ENCODE measurements around the gene TMEM235.
"Not testable (repeated sequence)": the region's sequence is repeated elsewhere in the genome, so short reads cannot be mapped to it uniquely, and the experiment has no call there.

The TMEM235 gene

DNA sequence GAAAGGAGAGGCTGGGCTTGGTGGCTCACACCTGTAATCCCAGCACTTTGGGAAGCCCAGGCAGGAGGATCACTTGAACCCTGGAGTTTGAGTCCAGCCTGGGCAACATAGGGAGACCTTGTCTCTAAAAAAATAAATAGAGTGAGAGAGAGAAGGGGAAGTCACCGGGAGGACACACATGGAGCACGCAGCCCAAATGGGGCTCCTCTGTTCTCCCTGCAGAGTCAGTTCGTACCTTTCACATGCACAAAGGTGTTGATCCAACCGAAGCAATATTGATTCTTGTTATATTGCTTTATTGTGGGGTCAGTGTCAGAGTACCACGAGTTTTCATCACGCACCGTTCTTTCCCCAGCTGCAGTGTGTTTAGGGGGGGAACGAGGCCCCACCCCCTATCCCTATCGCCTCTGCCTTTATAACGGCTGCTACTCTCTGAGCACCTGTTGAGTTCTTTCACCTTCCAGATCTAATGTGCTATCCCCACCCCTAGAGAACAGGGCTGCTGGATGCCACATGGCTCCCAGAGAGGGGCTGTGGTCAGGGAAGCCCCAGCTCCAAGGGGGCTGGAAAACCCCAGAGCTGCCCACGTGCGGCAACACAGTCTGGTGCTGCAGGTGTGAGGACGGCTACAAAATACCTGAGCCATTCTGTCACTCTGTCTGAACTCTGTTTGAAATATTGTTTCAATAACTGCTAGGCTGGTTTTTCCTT, 1.0 kb upstream of the TMEM235 start:
- peaks cover 21 to 27% of the 10 kb centered on the region in 2 donors for H3K27me3 ChIP-seq (ENCODE audit: control insufficient read depth in 1 of 2, insufficient read depth in 2 of 2, low read length in 2 of 2)
- no peaks in the 10 kb centered on the region for H3K36me3 ChIP-seq (ENCODE audit: control insufficient read depth in 2 of 2, insufficient read depth in 2 of 2, low read length in 2 of 2)
- no peak overlapping the region for H3K9ac ChIP-seq (ENCODE audit: low read length in 2 of 2)
- no peaks in the 10 kb centered on the region for H3K9me3 ChIP-seq (ENCODE audit: control insufficient read depth in 2 of 2, low read length in 2 of 2)
- peaks cover 2% of the 10 kb centered on the region for H3K4me1 ChIP-seq (ENCODE audit: control insufficient read depth, insufficient read depth, low read length)
- no peak overlapping the region for H3K4me3 ChIP-seq (ENCODE audit: low read length in 2 of 2)
- no peak overlapping the region for H3K27ac ChIP-seq (ENCODE audit: low read length)

DNA sequence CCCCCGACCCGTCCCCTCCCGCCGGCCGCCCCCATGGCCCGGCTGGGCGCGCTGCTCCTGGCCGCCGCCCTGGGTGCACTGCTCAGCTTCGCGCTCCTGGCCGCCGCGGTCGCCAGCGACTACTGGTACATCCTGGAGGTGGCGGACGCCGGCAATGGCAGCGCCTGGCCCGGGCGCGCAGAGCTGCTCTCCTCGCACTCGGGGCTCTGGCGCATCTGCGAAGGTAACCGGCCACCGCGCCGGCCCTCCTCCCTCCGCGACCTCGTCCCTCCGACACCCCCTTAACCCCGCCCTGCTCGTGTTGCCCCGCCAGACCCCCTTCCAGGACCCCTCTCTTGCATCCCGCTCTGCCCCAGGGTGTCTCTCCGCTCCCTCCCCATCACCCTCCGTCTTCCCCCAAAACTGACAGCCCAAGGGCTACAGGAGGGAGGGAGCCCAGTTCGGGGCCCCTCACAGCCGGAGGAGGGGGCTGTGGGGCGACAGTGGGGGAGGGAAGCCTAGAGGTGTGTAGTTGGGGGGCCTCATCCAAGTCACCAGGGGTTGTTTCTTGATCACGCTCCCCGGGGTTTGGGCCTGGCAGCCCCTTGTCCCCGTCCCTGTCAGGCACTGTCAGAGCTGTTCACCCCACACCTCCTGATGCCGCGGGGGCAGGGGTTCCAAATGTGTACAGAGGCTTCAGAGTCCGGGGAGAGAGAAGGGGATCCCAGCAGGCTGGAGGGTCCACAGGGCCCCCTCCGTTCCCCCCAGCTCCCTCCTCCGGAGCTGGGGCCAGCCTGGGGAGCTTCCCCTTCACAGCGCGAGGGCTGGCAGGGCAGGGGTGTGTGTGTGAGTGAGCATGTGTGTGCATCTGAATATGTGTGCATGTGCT, 794 bp downstream of the TMEM235 start:
- H3K4me3 ChIP-seq (ENCODE audit: low read length in 2 of 2): no peak overlapping the region

DNA sequence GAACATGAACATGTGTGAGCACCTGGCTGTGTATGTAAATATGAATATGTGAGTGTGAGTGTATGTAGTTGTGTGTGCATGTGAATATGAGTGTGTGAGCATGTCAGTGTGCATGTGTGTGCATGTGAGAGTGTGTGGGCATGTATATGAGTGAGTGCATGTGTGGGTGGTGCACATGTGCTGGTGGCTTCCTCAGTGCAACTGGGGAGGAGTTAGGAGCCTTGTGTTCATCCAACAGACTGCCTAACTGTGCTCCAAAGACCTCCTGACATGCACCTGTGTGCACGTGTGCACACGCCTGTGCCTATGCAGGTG, 1.4 kb downstream of the TMEM235 start:
- no peak overlapping the region for H3K9ac ChIP-seq (ENCODE audit: low read length in 2 of 2)
- H3K4me3 ChIP-seq (ENCODE audit: low read length in 2 of 2): no peak overlapping the region
- H3K27me3 ChIP-seq (ENCODE audit: control insufficient read depth in 1 of 2, insufficient read depth in 2 of 2, low read length in 2 of 2): peaks cover 21 to 27% of the 10 kb centered on the region in 2 donors
- no peaks in the 10 kb centered on the region for H3K36me3 ChIP-seq (ENCODE audit: control insufficient read depth in 2 of 2, insufficient read depth in 2 of 2, low read length in 2 of 2)
- no peak overlapping the region for H3K27ac ChIP-seq (ENCODE audit: low read length)
- peaks cover 2% of the 10 kb centered on the region for H3K4me1 ChIP-seq (ENCODE audit: control insufficient read depth, insufficient read depth, low read length)
- H3K9me3 ChIP-seq (ENCODE audit: control insufficient read depth in 2 of 2, low read length in 2 of 2): no peaks in the 10 kb centered on the region

More for the DNA sequence above, 794 bp downstream of the TMEM235 start:
- Histone ChIP-seq H3K27me3 (ENCODE audit: control insufficient read depth in 1 of 2, insufficient read depth in 2 of 2, low read length in 2 of 2) (peaks cover 21 to 27% of the 10 kb centered on the region in 2 donors), H3K9me3 (ENCODE audit: control insufficient read depth in 2 of 2, low read length in 2 of 2) (no peaks in the 10 kb centered on the region), H3K4me1 (ENCODE audit: control insufficient read depth, insufficient read depth, low read length) (peaks cover 2% of the 10 kb centered on the region), H3K36me3 (ENCODE audit: control insufficient read depth in 2 of 2, insufficient read depth in 2 of 2, low read length in 2 of 2) (no peaks in the 10 kb centered on the region), H3K27ac (ENCODE audit: low read length) (no peak overlapping the region), H3K9ac (ENCODE audit: low read length in 2 of 2) (no peak overlapping the region)

DNA sequence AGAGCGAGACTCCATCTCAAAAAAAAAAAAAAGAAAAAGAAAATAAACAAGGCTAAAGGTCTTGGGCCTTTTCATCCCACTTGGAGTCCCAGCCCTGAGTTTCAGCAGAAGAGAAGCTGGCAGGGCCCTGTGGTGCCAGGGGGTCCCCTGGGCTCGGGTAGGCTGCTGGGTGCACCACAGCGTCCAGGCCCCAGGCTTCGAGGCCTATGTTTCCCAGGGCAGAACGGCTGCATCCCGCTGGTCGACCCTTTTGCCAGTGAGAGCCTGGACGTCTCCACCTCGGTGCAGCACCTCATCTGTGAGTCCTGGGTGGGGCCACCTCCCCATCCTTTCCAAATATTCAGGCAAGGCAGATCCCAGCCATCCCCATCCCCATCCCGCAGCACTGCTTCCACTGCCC, 2.2 kb downstream of the TMEM235 start:
- no peak overlapping the region for H3K9ac ChIP-seq (ENCODE audit: low read length in 2 of 2)
- H3K9me3 ChIP-seq (ENCODE audit: control insufficient read depth in 2 of 2, low read length in 2 of 2): no peaks in the 10 kb centered on the region
- H3K4me3 ChIP-seq (ENCODE audit: low read length in 2 of 2): no peak overlapping the region
- H3K27me3 ChIP-seq (ENCODE audit: control insufficient read depth in 1 of 2, insufficient read depth in 2 of 2, low read length in 2 of 2): peaks cover 21 to 27% of the 10 kb centered on the region in 2 donors
- H3K4me1 ChIP-seq (ENCODE audit: control insufficient read depth, insufficient read depth, low read length): peaks cover 2% of the 10 kb centered on the region
- H3K27ac ChIP-seq (ENCODE audit: low read length): no peak overlapping the region
- no peaks in the 10 kb centered on the region for H3K36me3 ChIP-seq (ENCODE audit: control insufficient read depth in 2 of 2, insufficient read depth in 2 of 2, low read length in 2 of 2)

DNA sequence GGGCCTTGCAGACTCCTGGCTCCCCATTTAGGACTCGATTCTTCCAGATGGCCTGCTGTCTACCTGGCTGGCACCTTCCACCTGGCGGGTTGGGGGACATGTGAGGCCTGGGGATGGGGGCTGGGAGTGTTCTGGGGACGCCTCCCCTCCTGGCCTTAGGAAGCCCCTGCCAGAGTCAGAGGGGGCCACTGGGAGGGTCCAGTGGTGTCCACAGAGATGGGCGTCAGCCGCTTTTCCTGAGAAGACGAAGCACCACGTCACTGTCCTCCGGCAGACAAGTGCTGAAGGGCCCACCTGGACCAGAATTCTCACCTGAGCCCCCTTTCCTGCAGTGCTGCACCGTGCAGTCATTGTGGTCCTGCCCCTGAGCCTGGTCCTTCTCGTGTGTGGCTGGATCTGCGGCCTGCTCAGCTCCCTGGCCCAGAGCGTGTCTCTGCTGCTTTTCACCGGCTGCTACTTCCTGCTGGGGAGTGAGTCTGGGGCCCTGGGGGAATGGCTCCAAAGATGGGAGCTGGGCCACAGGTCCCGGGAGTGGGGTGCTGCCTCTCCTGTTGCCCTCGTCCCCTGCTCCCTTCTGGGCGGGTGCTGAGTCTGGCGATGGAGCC, 2.9 kb downstream of the TMEM235 start:
- Histone ChIP-seq H3K4me1 (ENCODE audit: control insufficient read depth, insufficient read depth, low read length) (peaks cover 2% of the 10 kb centered on the region), H3K9ac (ENCODE audit: low read length in 2 of 2) (no peak overlapping the region), H3K27ac (ENCODE audit: low read length) (no peak overlapping the region), H3K4me3 (ENCODE audit: low read length in 2 of 2) (no peak overlapping the region), H3K27me3 (ENCODE audit: control insufficient read depth in 1 of 2, insufficient read depth in 2 of 2, low read length in 2 of 2) (peaks cover 22 to 27% of the 10 kb centered on the region in 2 donors), H3K36me3 (ENCODE audit: control insufficient read depth in 2 of 2, insufficient read depth in 2 of 2, low read length in 2 of 2) (no peaks in the 10 kb centered on the region), H3K9me3 (ENCODE audit: control insufficient read depth in 2 of 2, low read length in 2 of 2) (no peaks in the 10 kb centered on the region)

DNA sequence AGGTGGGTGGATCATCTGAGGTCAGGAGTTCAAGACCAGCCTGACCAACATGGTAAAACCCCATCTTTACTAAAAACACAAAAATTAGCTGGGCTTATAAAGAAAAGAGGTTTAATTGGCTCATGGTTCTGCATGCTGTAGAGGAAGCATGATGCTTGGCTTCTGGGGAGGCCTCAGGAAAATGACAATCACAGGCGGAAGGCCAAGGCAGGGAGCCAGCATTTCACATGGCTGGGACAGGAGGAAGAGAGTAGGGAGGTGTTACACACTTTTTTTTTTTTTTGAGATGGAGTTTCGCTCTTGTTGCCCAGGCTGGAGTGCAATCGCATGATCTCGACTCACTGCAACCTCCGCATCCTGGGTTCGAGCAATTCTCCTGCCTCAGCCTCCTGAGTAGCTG, 3.6 kb downstream of the TMEM235 start:
- not testable (repeated sequence) for H3K4me1 ChIP-seq (ENCODE audit: control insufficient read depth, insufficient read depth, low read length); H3K27ac ChIP-seq (ENCODE audit: low read length)

DNA sequence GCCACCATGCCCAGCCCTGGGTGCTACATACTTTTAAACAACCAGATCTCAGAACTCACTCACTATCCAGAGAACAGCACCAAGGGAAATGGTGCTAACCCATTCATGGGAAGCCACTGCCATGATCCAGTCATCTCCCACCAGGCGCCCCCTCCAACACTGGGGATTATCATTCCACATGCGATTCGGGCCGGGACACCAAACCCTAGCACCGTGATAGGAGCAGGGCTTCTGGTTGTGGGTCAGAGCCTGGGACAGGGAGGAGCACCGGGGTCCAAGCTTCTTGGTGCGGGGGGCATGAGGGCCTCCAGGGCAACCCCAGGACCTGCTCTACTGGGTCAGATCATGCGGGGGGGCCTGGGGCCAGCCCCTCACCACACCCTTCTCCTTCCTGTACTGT, 4.5 kb downstream of the TMEM235 start:
- Histone ChIP-seq H3K4me1 (ENCODE audit: control insufficient read depth, insufficient read depth, low read length) (peaks cover 2% of the 10 kb centered on the region), H3K36me3 (ENCODE audit: control insufficient read depth in 2 of 2, insufficient read depth in 2 of 2, low read length in 2 of 2) (no peaks in the 10 kb centered on the region), H3K27me3 (ENCODE audit: control insufficient read depth in 1 of 2, insufficient read depth in 2 of 2, low read length in 2 of 2) (peaks cover 17 to 22% of the 10 kb centered on the region in 2 donors), H3K4me3 (ENCODE audit: low read length in 2 of 2) (no peak overlapping the region), H3K9ac (ENCODE audit: low read length in 2 of 2) (no peak overlapping the region), H3K27ac (ENCODE audit: low read length) (no peak overlapping the region), H3K9me3 (ENCODE audit: control insufficient read depth in 2 of 2, low read length in 2 of 2) (no peaks in the 10 kb centered on the region)

More for the DNA sequence above, 3.6 kb downstream of the TMEM235 start:
- not testable (repeated sequence) for H3K9me3 ChIP-seq (ENCODE audit: control insufficient read depth in 2 of 2, low read length in 2 of 2); H3K4me3 ChIP-seq (ENCODE audit: low read length in 2 of 2); H3K36me3 ChIP-seq (ENCODE audit: control insufficient read depth in 2 of 2, insufficient read depth in 2 of 2, low read length in 2 of 2); H3K9ac ChIP-seq (ENCODE audit: low read length in 2 of 2)
- peaks cover 22 to 27% of the 10 kb centered on the region in 2 donors for H3K27me3 ChIP-seq (ENCODE audit: control insufficient read depth in 1 of 2, insufficient read depth in 2 of 2, low read length in 2 of 2)

DNA sequence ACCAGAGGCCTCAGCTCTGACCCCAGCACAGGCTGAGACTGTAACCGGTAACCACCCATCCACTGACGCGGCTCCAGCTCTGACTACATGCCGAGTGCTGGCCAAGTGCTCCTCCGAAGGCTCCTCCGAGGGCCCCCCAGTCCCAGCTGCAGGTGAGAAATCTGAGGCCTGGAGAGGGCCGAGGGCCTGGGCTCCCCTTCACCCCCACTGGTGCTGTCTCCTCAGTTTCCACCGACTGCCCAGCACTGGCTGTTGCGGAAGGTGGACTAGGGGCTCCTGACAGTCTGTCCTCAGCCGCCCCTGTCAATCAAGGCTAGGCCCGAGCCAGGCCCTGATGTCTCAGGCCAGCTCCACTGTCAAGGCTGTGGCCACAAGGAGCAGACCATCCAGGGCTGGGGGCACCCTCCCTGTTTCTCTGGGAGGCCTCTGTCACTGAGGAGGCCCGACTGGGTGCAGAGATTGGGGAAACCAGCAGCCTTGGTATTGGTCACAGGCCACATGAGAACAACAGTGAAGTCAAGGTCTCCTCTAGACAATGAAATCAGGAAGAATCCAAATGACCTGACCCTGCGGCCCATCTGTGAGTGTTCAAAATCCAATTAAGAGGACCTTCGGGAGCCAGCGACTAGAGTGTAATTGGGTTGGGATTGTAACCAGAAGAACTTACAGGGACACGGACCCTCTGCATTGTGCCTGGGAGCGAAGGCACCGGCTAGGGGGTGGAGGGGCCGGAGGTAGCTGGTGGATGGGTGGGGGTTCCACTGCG, 5.1 kb downstream of the TMEM235 start:
- Histone ChIP-seq H3K36me3 (ENCODE audit: control insufficient read depth in 2 of 2, insufficient read depth in 2 of 2, low read length in 2 of 2) (no peaks in the 10 kb centered on the region), H3K9ac (ENCODE audit: low read length in 2 of 2) (no peak overlapping the region), H3K9me3 (ENCODE audit: control insufficient read depth in 2 of 2, low read length in 2 of 2) (no peaks in the 10 kb centered on the region), H3K4me3 (ENCODE audit: low read length in 2 of 2) (no peak overlapping the region), H3K4me1 (ENCODE audit: control insufficient read depth, insufficient read depth, low read length) (peaks cover 1% of the 10 kb centered on the region), H3K27ac (ENCODE audit: low read length) (no peak overlapping the region), H3K27me3 (ENCODE audit: control insufficient read depth in 1 of 2, insufficient read depth in 2 of 2, low read length in 2 of 2) (peaks cover 11 to 15% of the 10 kb centered on the region in 2 donors)

DNA sequence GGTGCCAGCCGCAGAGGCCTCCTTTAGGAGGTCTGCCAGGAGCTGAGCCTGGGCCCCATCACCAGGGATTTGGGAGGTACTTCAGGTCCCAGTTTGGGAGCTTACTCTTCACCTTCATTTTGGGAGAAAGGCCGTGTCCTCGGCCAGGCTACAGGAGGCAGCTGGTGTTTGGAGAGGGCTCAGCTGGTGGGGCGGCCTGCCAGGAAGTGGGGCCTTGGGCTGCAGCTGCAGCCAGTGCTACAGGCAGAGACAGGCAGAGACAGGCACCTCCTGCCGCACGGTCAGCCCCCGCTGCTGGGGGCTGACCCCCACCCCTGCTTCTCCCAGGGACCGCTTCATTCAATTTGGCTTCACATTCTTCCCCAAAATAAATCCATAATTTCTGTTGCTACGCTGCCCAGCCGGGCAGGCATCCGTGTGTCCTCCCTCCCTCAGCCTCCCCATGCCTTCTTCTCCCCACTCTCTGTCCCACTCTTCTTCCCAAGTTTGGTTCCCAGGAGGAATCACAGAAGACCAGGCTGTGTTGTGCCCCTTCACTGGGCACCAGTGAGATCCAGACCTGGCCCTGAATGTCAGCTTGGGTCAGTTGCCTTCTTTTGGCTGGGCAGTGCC, 6.1 kb downstream of the TMEM235 start:
- H3K9ac ChIP-seq (ENCODE audit: low read length in 2 of 2): no peak overlapping the region
- no peak overlapping the region for H3K4me3 ChIP-seq (ENCODE audit: low read length in 2 of 2)
- H3K36me3 ChIP-seq (ENCODE audit: control insufficient read depth in 2 of 2, insufficient read depth in 2 of 2, low read length in 2 of 2): no peaks in the 10 kb centered on the region
- H3K27me3 ChIP-seq (ENCODE audit: control insufficient read depth in 1 of 2, insufficient read depth in 2 of 2, low read length in 2 of 2): peaks cover 7% of the 10 kb centered on the region in 2 donors
- no peak overlapping the region for H3K27ac ChIP-seq (ENCODE audit: low read length)
- H3K4me1 ChIP-seq (ENCODE audit: control insufficient read depth, insufficient read depth, low read length): no peaks in the 10 kb centered on the region
- no peaks in the 10 kb centered on the region for H3K9me3 ChIP-seq (ENCODE audit: control insufficient read depth in 2 of 2, low read length in 2 of 2)

DNA sequence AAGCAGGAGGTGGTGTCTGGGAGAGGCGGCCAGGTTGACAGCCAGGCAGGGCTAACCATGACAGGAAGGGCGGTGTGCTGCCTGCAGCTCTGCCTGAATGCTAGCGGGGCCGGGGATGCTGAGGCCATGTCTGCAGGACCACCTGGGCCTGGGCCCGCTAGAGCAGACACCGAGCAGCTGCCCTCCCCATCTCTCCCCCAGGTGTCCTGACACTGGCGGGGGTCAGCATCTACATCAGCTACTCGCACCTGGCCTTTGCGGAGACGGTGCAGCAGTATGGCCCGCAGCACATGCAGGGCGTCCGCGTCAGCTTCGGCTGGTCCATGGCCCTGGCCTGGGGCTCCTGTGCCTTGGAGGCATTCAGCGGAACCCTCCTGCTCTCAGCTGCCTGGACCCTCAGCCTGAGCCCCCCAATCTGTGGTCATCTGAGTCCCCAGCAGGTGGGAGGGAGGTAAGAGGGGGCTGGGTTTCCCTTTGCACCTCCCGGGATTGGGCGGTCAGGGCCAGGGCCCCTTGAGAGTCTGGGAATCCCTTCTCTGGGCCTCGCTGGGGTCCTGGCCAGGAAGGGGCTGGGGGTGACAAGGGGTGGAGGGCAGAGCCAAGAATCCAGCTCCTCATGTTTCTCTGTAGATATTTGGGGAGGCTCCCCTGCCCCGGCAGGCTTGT, 7.5 kb downstream of the TMEM235 start:
- no peaks in the 10 kb centered on the region for H3K36me3 ChIP-seq (ENCODE audit: control insufficient read depth in 2 of 2, insufficient read depth in 2 of 2, low read length in 2 of 2)
- H3K27ac ChIP-seq (ENCODE audit: low read length): no peak overlapping the region
- H3K4me3 ChIP-seq (ENCODE audit: low read length in 2 of 2): no peak overlapping the region
- H3K9ac ChIP-seq (ENCODE audit: low read length in 2 of 2): no peak overlapping the region
- no peaks in the 10 kb centered on the region for H3K9me3 ChIP-seq (ENCODE audit: control insufficient read depth in 2 of 2, low read length in 2 of 2)
- H3K27me3 ChIP-seq (ENCODE audit: control insufficient read depth in 1 of 2, insufficient read depth in 2 of 2, low read length in 2 of 2): peaks cover 0 to 2% of the 10 kb centered on the region in 2 donors
- H3K4me1 ChIP-seq (ENCODE audit: control insufficient read depth, insufficient read depth, low read length): no peaks in the 10 kb centered on the region

Data from stomach smooth muscle (tissue), 2 donors.